Liver (tissue), 3 donors: ENCODE measurements around the gene KCNQ5.

Experiments
- CTCF ChIP-seq: fragments of 150-350 bp; IDR thresholded peaks from 2 replicates; pipeline ENCODE4 v1.5.1; 2017; ENCODE audit warnings: improper control_type of control experiment, low read depth, low read length; ENCODE audit not compliant: missing input control
- FOXA1 ChIP-seq: IDR thresholded peaks from 2 replicates; pipeline ENCODE4 v1.6.1; 2016; ENCODE audit warnings: antibody characterized with exemption
- GABPA ChIP-seq, 2 donors: IDR thresholded peaks in 1 of 2; conservative IDR thresholded peaks in 1 of 2; 2 replicates each; pipeline ENCODE4 v1.6.1; 2016; ENCODE audit warnings: antibody characterized with exemption in 2 of 2, mild to moderate bottlenecking in 1 of 2, moderate library complexity in 1 of 2
- JUND ChIP-seq, 2 donors: IDR thresholded peaks; 2 replicates each; pipeline ENCODE4 v1.6.1; 2016; ENCODE audit warnings: antibody characterized with exemption in 2 of 2
- RAD21 ChIP-seq, 2 donors: IDR thresholded peaks; 2 replicates each; pipeline ENCODE4 v1.6.1; 2016; ENCODE audit warnings: antibody characterized with exemption in 2 of 2, mild to moderate bottlenecking in 2 of 2
- SP1 ChIP-seq: IDR thresholded peaks from 2 replicates; pipeline ENCODE4 v1.6.1; 2018; ENCODE audit warnings: antibody characterized with exemption, mild to moderate bottlenecking
- TAF1 ChIP-seq: conservative IDR thresholded peaks from 2 replicates; pipeline ENCODE4 v1.6.1; 2016; ENCODE audit warnings: antibody characterized with exemption, mild to moderate bottlenecking
- TF ChIP-seq, protein P1 (sequence below): IDR thresholded peaks from 2 replicates; pipeline ENCODE4 v1.6.1; 2016; ENCODE audit warnings: antibody characterized with exemption
- TF ChIP-seq, protein P2 (sequence below): IDR thresholded peaks from 2 replicates; pipeline ENCODE4 v1.6.1; 2016; ENCODE audit warnings: antibody characterized with exemption
- TF ChIP-seq, protein P3 (sequence below): IDR thresholded peaks from 2 replicates; pipeline ENCODE4 v1.6.1; 2016; ENCODE audit warnings: antibody characterized with exemption, mild to moderate bottlenecking
- donor health status: healthy.
- donor health status: healthy.

DNA sequence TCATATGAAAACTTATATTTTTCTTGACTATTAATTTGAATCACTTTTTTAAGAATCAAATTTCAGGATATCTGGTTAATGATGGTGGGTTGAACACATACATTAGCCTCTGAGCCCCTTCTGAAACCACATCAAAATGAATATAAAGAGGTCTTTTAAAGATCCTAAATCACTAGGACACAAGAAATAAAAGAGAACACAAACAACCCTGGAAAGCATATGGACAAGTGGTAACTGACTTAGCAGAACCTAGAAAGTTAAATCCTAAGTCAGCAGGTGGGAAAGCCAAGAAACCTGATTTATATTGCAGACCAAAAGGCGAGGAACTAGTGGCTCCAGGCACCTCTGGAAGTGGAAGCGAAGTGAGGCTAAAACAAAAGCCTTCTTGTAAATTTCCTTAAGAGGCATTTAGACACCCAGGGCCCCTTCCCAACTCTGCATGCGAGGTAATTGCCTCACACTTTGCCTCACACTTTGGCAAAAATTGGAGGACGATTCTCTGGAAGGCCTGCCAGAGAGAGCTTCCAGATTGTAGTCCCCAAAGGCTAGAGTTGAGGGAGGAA lies 309.5 kb downstream of the KCNQ5 start:
- TF ChIP-seq CTCF (no peak), RAD21 (IDR thresholded peaks at IDR 0.05) (no peak), GABPA (IDR thresholded peaks at IDR 0.05 in 1 of 2, conservative IDR thresholded peaks at IDR 0.05 in 1 of 2) (no peak), SP1 (no peak), FOXA1 (no peak), TAF1 (no peak), JUND (IDR thresholded peaks at IDR 0.05) (no peak)
- TF ChIP-seq, protein P1, sequence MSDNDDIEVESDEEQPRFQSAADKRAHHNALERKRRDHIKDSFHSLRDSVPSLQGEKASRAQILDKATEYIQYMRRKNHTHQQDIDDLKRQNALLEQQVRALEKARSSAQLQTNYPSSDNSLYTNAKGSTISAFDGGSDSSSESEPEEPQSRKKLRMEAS: no peak
- TF ChIP-seq, protein P2, sequence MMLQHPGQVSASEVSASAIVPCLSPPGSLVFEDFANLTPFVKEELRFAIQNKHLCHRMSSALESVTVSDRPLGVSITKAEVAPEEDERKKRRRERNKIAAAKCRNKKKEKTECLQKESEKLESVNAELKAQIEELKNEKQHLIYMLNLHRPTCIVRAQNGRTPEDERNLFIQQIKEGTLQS: no peak
- TF ChIP-seq, protein P3, sequence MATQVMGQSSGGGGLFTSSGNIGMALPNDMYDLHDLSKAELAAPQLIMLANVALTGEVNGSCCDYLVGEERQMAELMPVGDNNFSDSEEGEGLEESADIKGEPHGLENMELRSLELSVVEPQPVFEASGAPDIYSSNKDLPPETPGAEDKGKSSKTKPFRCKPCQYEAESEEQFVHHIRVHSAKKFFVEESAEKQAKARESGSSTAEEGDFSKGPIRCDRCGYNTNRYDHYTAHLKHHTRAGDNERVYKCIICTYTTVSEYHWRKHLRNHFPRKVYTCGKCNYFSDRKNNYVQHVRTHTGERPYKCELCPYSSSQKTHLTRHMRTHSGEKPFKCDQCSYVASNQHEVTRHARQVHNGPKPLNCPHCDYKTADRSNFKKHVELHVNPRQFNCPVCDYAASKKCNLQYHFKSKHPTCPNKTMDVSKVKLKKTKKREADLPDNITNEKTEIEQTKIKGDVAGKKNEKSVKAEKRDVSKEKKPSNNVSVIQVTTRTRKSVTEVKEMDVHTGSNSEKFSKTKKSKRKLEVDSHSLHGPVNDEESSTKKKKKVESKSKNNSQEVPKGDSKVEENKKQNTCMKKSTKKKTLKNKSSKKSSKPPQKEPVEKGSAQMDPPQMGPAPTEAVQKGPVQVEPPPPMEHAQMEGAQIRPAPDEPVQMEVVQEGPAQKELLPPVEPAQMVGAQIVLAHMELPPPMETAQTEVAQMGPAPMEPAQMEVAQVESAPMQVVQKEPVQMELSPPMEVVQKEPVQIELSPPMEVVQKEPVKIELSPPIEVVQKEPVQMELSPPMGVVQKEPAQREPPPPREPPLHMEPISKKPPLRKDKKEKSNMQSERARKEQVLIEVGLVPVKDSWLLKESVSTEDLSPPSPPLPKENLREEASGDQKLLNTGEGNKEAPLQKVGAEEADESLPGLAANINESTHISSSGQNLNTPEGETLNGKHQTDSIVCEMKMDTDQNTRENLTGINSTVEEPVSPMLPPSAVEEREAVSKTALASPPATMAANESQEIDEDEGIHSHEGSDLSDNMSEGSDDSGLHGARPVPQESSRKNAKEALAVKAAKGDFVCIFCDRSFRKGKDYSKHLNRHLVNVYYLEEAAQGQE: no peak
